GM06990 (cell line): Measurements from ENCODE around the gene PLCL1.

Experiments
- DNase-seq: peaks from one replicate; pipeline ENCODE4 v3.0.0-alpha.2; 2011; ENCODE audit not compliant: insufficient read length; ENCODE audit errors: extremely low read depth
- H3K27me3 ChIP-seq: replicated peaks from 2 replicates; pipeline ENCODE4 v1.6.0; 2011; ENCODE audit warnings: low read length; ENCODE audit not compliant: control insufficient read depth, insufficient read depth
- H3K36me3 ChIP-seq: 2 replicates; pipeline ENCODE4 v1.5.1; 2011; ENCODE audit warnings: low read length; ENCODE audit not compliant: control insufficient read depth, insufficient read depth
- H3K4me3 ChIP-seq: replicated peaks from 2 replicates; pipeline ENCODE4 v1.5.1; 2011; ENCODE audit warnings: low read depth, mild to moderate bottlenecking, control low read depth, low read length
- TF ChIP-seq, protein P1 (sequence below): IDR thresholded peaks from 2 replicates; pipeline ENCODE4 v1.5.1; 2011; ENCODE audit warnings: low read length, control low read depth, mild to moderate bottlenecking, inconsistent platforms; ENCODE audit not compliant: insufficient read depth, poor library complexity, severe bottlenecking

Gene PLCL1

DNA sequence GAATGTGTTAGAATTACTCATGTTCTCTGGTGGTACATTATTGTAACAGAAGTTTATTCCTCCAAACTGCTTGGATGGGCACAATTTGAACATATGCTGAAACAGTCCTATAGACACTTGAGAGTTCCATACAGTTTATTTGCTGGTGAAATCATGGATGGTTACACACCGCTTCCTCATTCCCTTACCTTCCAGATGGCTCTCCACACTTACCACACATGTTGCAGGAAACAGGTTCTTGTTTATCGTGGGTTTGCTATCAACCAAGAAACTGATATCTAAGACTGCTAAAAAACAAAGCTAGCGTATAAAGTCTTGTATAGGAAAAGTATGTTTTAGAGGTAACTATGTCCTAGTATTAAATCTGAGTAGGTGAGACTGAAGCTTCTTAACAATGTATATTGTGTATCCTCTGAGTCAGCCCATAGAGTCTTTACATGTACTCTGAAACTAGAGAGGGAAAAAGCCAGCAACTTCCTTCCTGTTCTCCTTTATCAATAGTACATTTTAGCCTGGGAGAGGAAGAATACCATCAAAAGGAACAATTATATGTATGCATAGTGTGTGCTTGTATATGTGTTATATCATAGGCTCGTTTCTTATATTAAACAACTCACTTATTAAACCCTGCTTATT lies 313.1 kb downstream of the PLCL1 start:
- H3K27me3 ChIP-seq: no peaks in the 10 kb centered on the region
- H3K4me3 ChIP-seq: no peak overlapping the region
- TF ChIP-seq, protein P1, sequence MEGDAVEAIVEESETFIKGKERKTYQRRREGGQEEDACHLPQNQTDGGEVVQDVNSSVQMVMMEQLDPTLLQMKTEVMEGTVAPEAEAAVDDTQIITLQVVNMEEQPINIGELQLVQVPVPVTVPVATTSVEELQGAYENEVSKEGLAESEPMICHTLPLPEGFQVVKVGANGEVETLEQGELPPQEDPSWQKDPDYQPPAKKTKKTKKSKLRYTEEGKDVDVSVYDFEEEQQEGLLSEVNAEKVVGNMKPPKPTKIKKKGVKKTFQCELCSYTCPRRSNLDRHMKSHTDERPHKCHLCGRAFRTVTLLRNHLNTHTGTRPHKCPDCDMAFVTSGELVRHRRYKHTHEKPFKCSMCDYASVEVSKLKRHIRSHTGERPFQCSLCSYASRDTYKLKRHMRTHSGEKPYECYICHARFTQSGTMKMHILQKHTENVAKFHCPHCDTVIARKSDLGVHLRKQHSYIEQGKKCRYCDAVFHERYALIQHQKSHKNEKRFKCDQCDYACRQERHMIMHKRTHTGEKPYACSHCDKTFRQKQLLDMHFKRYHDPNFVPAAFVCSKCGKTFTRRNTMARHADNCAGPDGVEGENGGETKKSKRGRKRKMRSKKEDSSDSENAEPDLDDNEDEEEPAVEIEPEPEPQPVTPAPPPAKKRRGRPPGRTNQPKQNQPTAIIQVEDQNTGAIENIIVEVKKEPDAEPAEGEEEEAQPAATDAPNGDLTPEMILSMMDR: no peak
- no peak for DNase-seq
- H3K36me3 ChIP-seq: no peaks in the 10 kb centered on the region

DNA sequence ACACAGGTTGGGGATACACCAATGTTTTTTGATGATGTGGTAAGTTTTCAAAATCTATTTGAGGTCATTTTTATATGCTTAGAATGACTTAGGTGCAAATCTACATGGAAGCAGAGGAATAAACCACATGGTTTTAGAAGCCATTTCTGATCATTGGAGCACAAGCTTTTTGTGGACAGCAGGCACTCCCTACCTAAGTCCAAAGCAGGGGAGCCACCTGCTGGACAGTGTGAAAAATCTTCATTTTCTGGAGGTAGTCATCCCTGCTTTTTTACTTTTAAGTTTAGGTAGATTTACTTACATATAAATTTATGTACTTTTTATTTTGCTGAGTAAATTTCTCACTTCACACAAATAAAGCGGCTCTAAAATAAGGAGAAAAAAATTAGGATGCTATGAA lies 323.2 kb downstream of the PLCL1 start:
- Histone ChIP-seq H3K4me3 (no peak overlapping the region), H3K36me3 (no peaks in the 10 kb centered on the region), H3K27me3 (no peaks in the 10 kb centered on the region; the same call in 1 of the 2 replicates)
- peak; percentile 6 for DNase-seq
- TF ChIP-seq, protein P1: peak; percentile 70

DNA sequence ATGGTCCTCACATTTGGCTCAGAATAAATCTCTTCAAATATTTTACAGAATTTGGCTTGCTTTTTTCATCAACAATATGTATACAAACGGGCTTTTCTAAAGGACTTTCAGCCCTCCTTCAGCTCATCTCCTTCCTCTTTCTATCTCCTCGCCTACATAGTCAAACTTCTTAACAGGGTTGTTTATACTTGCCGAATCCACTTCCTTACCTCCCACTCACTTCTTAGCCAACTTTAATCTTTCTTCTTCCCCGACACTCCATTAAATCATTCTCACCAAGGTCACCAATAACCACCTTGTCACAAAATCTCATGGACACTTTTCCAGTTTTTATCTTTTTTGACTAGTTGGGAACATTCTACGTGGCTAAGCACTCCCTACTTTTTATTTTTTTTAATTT lies 325.2 kb downstream of the PLCL1 start:
- H3K27me3 ChIP-seq: no peaks in the 10 kb centered on the region; the same call in 1 of the 2 replicates
- no peak for DNase-seq
- TF ChIP-seq, protein P1: no peak
- no peaks in the 10 kb centered on the region for H3K36me3 ChIP-seq
- no peak overlapping the region for H3K4me3 ChIP-seq

DNA sequence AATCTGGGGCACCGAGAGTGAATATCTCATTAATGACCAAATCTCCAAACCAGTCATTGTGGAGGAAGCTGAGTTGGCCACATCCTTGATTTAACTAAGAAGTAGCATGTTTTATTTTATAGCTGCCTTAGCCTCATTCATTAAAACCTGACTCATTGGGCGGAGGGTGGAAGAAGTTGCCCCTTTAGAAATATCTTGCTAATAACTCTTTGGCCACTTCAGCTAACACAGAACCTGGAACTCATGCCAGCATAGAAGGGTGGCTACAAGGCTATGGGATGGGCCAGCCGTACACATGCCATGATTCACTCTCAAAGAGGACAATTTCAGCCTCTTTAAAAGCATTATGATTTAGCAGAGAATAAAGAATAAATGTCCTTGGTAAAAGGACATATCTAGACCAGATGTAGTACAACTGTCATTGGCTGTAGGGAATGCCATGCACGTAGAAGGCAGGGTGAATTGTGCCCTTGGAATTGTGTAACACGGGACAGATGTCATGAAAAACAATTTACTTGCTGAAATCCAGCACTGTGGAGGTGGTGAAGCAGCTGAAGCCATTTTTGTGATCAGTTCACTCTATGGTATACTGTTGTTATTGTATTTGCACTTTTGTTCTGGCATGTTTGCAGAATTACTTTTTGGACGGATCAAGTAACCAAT lies 330.0 kb downstream of the PLCL1 start:
- no peak for DNase-seq
- Histone ChIP-seq H3K4me3 (no peak overlapping the region), H3K36me3 (no peaks in the 10 kb centered on the region), H3K27me3 (no peaks in the 10 kb centered on the region; the same call in 1 of the 2 replicates)
- TF ChIP-seq, protein P1: no peak

DNA sequence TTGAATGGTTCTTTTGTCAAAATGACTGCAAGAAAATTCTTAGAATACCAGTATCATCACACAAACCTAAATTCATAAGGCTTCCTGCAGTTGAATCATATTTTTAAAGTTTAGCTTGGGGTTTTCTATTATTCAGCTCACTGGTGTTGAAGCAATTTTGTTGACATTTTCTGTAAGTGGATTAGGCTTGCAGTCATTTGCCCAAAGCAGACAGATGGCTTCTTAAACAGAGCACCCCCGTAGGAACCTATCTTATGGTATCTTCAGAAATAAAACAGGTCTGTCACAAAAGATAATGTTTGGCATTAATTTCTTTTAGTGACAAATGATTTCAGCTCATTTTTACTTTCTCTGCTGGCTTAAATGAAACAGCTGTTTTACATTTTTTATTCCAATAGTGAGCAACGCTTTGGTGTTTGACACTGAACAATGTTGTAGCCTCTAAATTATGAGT lies 331.1 kb downstream of the PLCL1 start:
- TF ChIP-seq, protein P1: no peak
- DNase-seq: no peak
- H3K4me3 ChIP-seq: no peak overlapping the region
- H3K36me3 ChIP-seq: no peaks in the 10 kb centered on the region
- no peaks in the 10 kb centered on the region; the same call in 1 of the 2 replicates for H3K27me3 ChIP-seq
